HG02981 (cell line): ENCODE results near the gene RAP1GAP.

Source experiments
- ATAC-seq: cut with Tn5 transposase; IDR thresholded peaks from one replicate; pipeline ENCODE4 v1.9.1; 2021; ENCODE audit warnings: mild to moderate bottlenecking, moderate library complexity; ENCODE audit not compliant: unreplicated experiment

Gene RAP1GAP

GRCh38 chr1:21669258-21670058 is at the start of gene RAP1GAP:
Gene RAP1GAP, minus strand, starts transcription at chr1:21669357. Its CDS starts 49,325 bp downstream, at chr1:21620032.
- ATAC-seq: no peak

DNA sequence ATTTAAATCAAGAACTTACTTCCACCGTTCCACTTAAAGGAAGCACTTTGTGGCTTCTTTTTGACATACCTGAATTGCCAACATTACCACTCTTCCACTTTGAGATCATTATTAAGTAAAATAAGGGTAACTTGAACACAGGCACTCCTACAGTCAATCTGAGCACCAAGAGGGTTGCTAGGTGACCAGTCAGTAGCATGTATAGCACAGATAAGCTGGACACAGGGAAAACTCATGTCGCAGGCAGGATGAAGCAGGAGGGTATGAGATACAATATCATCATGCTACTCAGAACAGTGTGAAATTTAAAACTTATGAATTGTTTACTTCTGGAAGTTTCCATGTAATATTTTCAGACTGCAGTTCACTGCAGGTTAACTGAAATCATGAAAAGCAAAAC is 47.0 kb upstream of the RAP1GAP start:
- no peak for ATAC-seq

GRCh38 chr1:21707891-21708290 is 38.7 kb upstream of the RAP1GAP start:
- no peak for ATAC-seq

DNA sequence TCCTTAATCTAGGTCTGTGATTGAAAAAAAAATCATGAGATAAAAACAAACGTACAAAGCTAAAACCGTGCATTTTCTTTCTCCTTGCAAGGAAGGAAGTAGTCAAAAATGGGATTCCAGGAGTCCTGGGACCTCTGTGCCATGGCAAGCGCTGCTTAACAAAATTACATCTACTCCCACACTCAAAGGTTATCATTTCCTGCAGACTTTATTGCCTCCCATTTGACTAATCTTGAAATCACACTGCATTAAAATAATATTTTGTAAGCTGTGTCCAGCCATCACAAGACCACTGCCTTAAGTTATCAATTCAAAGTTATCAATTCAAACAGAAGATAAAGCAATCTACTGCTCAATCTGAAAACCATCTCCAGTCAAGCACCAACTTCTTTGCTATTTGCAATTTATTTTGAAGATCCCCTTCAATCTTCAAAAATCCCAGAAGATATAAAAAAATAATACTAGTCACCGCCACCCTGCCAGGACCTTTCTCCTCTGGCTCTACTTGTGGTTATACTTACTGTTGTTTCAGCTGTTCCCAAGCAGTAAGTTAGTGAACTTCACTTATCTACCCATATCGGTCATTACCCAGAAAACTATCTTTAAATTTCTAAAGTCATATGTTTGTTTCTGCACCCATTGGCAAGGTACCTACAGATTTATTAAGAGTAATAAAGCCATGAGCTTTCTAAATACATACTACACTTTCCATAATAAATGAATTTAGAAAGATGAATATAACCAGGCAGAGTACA is 38.1 kb upstream of the RAP1GAP start:
- no peak for ATAC-seq

DNA sequence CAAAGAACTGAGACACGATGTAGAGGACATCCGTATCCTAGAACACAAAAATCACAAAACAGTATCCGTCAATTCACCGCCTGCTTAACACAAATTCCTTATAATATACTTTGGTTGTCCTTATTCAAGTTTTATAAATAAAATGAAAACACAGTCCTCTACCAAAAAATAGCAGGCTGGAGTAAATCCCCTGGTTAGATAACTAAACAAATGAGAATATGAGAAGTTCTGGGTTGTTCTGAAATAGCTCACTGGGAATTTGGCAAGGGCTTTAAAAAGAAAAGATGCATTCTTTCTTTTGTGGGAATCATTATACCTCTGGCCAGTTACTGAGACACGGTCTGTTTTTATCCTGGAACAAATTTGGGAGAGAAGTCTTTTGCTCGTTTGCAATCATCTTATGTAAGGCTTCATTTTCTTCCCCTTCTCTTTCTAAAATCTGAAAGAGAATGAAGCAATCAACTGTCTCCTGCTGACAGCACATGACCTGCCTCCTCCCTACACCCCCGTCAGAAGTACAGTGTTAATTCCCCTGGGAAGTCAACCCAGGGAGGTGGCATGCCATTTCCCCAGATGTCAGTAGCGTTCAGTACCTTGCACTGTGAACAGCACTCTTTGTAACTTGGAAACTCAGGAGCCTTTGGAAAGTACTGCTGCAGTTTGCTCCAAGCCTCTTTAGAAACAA is 37.1 kb upstream of the RAP1GAP start:
- no peak for ATAC-seq

DNA sequence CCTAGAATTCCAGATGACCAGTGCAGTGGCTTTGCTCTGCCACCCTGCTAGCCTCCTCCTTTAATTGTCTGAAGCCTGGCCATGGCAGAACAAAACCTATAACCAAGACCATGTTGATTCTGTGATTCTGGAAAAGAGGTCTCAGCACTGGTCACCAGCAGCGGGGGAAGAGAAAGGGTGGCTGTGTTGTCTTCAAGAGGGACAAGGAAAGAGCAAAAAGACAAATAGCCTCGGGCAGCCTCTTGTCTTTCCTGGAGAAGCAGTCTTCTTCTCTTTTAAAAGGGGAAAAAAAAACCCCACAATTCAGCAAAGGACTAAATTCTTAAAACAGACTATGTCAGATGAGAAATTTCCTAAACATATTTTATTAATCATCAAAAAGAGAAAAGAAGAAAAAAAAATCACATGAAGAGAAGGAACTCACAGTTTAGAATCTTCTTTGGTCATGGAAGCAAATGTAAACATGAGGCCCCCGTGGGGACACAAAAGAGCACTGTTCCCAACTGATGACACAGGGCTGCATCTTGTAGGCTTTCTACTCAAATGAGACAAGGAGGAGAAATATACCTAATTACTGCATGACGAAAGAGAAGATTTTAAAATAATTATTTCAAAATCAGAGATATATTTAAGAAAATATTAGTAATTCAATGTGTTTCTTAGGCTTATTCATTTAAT is 36.3 kb upstream of the RAP1GAP start:
- ATAC-seq: no peak

GRCh38 chr1:21704145-21704544 is 35.0 kb upstream of the RAP1GAP start:
- no peak for ATAC-seq

DNA sequence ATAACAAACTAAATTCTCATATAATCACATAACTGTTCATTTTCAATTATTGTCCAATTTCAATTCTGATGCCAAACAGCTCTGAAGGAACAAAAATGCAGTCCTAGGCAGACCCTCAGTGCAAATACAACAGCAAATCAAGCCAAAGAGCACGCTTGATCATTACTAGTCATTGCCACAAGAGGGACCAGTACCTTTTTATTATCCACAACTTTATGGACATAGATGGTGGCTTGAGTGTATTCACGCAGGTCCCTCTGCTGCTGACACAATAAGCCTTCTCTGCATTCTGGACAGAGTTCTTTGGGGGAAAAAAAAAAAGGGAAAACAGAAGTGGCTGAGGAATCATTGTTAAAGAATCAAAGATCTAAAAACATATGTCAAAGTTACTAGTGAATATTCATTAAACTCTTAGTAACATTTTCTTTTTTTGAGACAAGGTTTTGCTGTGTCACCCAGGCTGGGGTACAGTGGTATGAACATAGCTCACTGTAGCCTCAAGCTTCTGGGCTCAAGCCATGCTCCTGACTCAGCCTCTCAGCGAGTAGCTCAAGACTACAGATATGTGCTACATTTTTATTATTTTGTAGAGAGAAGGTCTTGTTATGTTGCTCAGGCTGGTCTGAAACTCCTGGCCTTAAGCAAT is 34.3 kb upstream of the RAP1GAP start:
- ATAC-seq: no peak

GRCh38 chr1:21702780-21703179 is 33.6 kb upstream of the RAP1GAP start:
- no peak for ATAC-seq

DNA sequence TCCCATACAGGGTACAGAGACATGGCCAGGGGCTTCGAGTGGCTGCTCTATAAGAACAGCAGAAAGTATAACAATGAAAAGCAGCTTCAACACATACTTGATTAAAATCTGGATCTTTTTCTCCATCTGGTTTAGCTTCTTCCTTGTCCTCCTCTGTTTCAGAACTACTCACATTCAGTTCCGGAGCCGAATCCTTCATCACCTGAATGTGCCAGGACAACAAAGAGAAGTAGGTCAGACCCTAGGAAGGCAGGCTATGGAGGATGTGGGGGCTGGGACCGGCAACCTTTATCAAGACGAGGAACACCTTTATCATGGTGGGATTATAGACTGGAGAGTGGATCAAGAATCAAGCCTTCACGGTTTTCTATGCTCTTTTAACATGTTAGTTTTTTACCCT is 32.2 kb upstream of the RAP1GAP start:
- no peak for ATAC-seq

DNA sequence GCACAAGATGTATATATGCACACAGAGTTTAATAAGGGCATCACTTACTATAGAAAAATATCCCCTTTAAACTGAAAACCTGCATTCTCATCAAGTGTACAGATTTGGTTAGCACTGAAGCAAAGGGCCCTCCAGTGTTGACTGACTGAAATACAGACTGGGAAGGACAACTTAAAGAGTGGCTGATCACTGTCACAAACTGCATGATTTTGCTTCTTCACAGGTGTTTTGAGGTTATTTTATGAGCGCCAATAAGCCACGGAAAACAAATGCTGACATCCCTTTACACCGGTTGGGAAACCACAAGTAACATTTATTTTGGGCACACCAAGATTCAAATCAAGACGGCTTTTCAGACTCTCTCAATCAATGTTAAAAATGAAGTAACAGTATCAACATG is 30.9 kb upstream of the RAP1GAP start:
- ATAC-seq: no peak

GRCh38 chr1:21696931-21697330 is 27.8 kb upstream of the RAP1GAP start:
- ATAC-seq: no peak

DNA sequence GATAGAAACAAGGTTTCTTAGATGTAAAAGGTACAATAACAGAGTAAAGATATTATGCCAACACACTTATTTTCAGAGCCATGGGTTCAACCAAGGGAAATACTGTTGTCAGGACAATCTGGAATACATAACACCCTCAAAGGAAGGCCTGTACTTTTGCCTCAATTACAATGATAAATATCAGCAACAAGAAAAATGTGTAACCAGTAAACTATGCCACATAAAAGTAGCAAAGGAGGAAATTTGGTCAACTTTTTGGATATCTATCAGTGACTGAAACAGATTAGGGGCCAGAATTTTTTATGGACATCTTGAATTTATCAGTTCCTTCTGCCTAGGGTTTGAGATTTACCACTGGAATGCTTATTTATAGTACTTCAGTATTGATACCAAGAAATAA is 24.6 kb upstream of the RAP1GAP start:
- no peak for ATAC-seq

- no peak for ATAC-seq
Observed at GRCh38 chr1:21691739-21692138, 22.6 kb upstream of the RAP1GAP start.

GRCh38 chr1:21689661-21690372 is 20.7 kb upstream of the RAP1GAP start:
- no peak for ATAC-seq

- ATAC-seq: no peak
Observed at GRCh38 chr1:21687081-21687529, 17.9 kb upstream of the RAP1GAP start.

- no peak for ATAC-seq
Observed at GRCh38 chr1:21685946-21686678, 17.0 kb upstream of the RAP1GAP start.

GRCh38 chr1:21681426-21681825 is 12.3 kb upstream of the RAP1GAP start:
- no peak for ATAC-seq

GRCh38 chr1:21680918-21681317 is 11.8 kb upstream of the RAP1GAP start:
- ATAC-seq: no peak
